Vagina (tissue), 2 donors: Measurements from ENCODE around the gene OR2L3. TPM values are rescaled to one million over a fixed set of nuclear protein-coding genes. Genes with fewer than 3 reads are reported as not detected.

ENCODE experiments used
- DNase-seq, 2 donors: peaks; one replicate each; pipeline ENCODE4 v3.0.0-alpha.2; 2017; ENCODE audit errors: extremely low spot score in 2 of 2
- H3K27ac ChIP-seq: fragments of 200-600 bp; sonication (generic); one replicate; pipeline ENCODE4 v1.5.1; 2019
- H3K27me3 ChIP-seq: fragments of 200-600 bp; sonication (generic); one replicate; pipeline ENCODE4 v1.5.1; 2019
- H3K36me3 ChIP-seq, 2 donors: fragments of 200-600 bp; sonication (generic); one replicate each; pipeline ENCODE4 v1.5.1; 2017 to 2019
- H3K4me1 ChIP-seq: fragments of 200-600 bp; sonication (generic); one replicate; pipeline ENCODE4 v1.5.1; 2019
- H3K4me3 ChIP-seq, 2 donors: fragments of 200-600 bp; sonication (generic); 1 replicate in 1 of 2; 2 replicates in 1 of 2; pipeline ENCODE4 v1.5.1; 2016 to 2019
- H3K9me3 ChIP-seq: fragments of 200-600 bp; sonication (generic); one replicate; pipeline ENCODE4 v1.5.1; 2019
- POLR2A ChIP-seq, 2 donors: fragments of 450-650 bp; IDR thresholded peaks; one replicate each; pipeline ENCODE4 v1.6.1; 2017; ENCODE audit warnings: antibody characterized with exemption in 2 of 2, mild to moderate bottlenecking in 2 of 2, moderate library complexity in 2 of 2
- POLR2AphosphoS5 ChIP-seq, 2 donors: sonication (generic); formaldehyde crosslinking; IDR thresholded peaks; one replicate each; pipeline ENCODE4 v1.9.0; 2017; ENCODE audit warnings: antibody characterized with exemption in 2 of 2, mild to moderate bottlenecking in 2 of 2, low read depth in 1 of 2; ENCODE audit not compliant: insufficient read depth in 1 of 2
- intact Hi-C: fragments of 100-400 bp; cut with DNase I; formaldehyde crosslinking; loops from one replicate; pipeline ENCODE4 v1.15.1; 2023
- total RNA-seq: library from RNA; depleted of rRNA; stranded (reverse); fragments of >200 nt; gene quantifications from one replicate; pipeline ENCODE4 v1.2.3, GENCODE V29; 2016
- TF ChIP-seq, protein P1 (sequence below), 3 experiments: fragments of 450-650 bp in 2 of 3; fragments of 200-600 bp in 1 of 3; sonication (generic) in 1 of 3; IDR thresholded peaks; one replicate each; pipeline ENCODE4 v1.5.1; 2017 to 2019; ENCODE audit warnings: antibody characterized with exemption in 3 of 3, mild to moderate bottlenecking in 2 of 3, moderate library complexity in 2 of 3

Gene OR2L3
- total RNA-seq, 1 donor from 2014 or later = not detected

DNA sequence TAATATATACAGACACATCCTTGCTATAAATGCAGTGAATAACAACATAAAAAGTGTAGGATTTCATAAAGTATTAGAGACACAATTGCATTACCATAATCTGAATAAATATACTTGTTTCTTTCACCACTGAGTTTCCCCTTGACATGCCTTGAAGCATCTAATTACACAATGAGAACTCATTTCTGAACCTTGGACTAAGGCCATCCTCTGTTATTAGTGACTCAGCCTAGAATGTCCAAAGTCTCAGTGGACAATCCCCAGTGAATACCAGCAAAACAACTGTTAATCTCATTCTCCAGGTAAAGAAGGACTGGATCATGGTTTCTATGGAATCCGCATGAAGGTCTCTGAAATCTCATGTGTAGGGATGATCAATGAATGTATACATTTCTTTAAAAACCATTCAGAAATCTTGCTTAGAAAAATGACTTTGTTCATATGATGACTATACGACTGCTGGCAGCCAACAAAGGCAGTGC, 33.4 kb upstream of the OR2L3 start, which contains the start of gene OR2L5:
Gene OR2L5, plus strand, starts transcription at position 432 of the 482 bp plus-strand sequence. CDS start 8,288 bp downstream, outside the sequence.
- DNase-seq = no peak
- H3K4me3 ChIP-seq = no peak within 1 kb of the TSS
- no peaks in the 10 kb centered on the region for H3K9me3 ChIP-seq
- intact Hi-C loops = no loop called here
- no peaks in the 10 kb centered on the region for H3K27me3 ChIP-seq
- no peaks in the 10 kb centered on the region for H3K36me3 ChIP-seq
- TF ChIP-seq, protein P1, sequence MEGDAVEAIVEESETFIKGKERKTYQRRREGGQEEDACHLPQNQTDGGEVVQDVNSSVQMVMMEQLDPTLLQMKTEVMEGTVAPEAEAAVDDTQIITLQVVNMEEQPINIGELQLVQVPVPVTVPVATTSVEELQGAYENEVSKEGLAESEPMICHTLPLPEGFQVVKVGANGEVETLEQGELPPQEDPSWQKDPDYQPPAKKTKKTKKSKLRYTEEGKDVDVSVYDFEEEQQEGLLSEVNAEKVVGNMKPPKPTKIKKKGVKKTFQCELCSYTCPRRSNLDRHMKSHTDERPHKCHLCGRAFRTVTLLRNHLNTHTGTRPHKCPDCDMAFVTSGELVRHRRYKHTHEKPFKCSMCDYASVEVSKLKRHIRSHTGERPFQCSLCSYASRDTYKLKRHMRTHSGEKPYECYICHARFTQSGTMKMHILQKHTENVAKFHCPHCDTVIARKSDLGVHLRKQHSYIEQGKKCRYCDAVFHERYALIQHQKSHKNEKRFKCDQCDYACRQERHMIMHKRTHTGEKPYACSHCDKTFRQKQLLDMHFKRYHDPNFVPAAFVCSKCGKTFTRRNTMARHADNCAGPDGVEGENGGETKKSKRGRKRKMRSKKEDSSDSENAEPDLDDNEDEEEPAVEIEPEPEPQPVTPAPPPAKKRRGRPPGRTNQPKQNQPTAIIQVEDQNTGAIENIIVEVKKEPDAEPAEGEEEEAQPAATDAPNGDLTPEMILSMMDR (IDR thresholded peaks at IDR 0.05) = no peak
- TF ChIP-seq POLR2AphosphoS5 (IDR thresholded peaks at IDR 0.05; ENCODE audit: insufficient read depth in 1 of 2, low read depth in 1 of 2) = no peak
- H3K4me1 ChIP-seq = no peaks in the 10 kb centered on the region
- no peak within 1 kb of the TSS for H3K27ac ChIP-seq

DNA sequence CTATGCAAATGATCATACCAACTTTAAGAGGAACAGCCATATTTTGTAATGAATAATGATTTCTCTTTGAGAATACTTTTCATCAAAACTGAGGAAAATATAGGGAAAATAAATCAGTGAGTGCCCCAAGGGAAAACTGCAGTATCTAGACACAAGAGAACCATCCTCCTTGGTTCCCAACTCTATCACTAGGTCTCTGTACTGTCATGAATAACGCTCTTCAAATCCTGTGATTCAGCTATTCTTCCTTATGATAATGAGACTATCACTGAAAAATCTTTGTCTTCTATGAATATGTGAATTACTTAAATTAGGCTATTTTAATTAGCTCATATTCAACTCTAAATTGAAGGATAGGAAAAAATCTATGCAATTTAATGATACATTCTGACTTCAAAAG, 30.8 kb upstream of the OR2L3 start:
- Histone ChIP-seq H3K27ac (no peak overlapping the region), H3K4me1 (no peaks in the 10 kb centered on the region), H3K36me3 (no peaks in the 10 kb centered on the region), H3K27me3 (no peaks in the 10 kb centered on the region), H3K4me3 (no peak overlapping the region), H3K9me3 (no peaks in the 10 kb centered on the region)
- no peak for DNase-seq
- TF ChIP-seq POLR2AphosphoS5 (IDR thresholded peaks at IDR 0.05; ENCODE audit: insufficient read depth in 1 of 2, low read depth in 1 of 2) (no peak), POLR2A (IDR thresholded peaks at IDR 0.05) (no peak)
- TF ChIP-seq, protein P1 (IDR thresholded peaks at IDR 0.05) = no peak
- intact Hi-C loops = no loop called here

DNA sequence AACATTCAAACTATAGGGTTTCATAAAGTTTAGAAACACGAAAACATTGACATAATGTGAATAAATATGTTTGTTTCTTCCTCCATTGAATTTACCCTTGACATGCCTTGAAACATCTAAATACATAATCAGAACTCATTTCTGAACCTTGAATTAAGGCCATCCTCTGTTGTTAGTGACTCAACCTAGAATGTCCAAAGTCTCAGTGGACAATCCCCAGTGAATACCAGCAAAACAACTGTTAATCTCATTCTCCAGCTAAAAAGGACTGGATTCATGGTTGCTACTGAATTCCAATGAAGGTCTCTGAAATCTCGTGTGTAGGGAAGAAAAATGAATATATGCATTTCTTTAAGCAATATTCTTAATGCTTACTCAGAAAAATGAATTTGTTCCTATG, 16.9 kb upstream of the OR2L3 start, which contains the start of gene OR2L2:
Gene OR2L2, plus strand, starts transcription at position 301 of the 400 bp plus-strand sequence. CDS start 8,198 bp downstream, outside the sequence.
- H3K27ac ChIP-seq = no peak within 1 kb of the TSS
- TF ChIP-seq, protein P1 (IDR thresholded peaks at IDR 0.05) = no peak
- TF ChIP-seq POLR2AphosphoS5 (IDR thresholded peaks at IDR 0.05; ENCODE audit: insufficient read depth in 1 of 2, low read depth in 1 of 2) (no peak), POLR2A (IDR thresholded peaks at IDR 0.05) (no peak)
- no peaks in the 10 kb centered on the region for H3K27me3 ChIP-seq
- DNase-seq = no peak
- H3K4me3 ChIP-seq = no peak within 1 kb of the TSS
- H3K4me1 ChIP-seq = no peaks in the 10 kb centered on the region
- no peaks in the 10 kb centered on the region for H3K9me3 ChIP-seq
- intact Hi-C loops = no loop called here
- no peaks in the 10 kb centered on the region for H3K36me3 ChIP-seq

DNA sequence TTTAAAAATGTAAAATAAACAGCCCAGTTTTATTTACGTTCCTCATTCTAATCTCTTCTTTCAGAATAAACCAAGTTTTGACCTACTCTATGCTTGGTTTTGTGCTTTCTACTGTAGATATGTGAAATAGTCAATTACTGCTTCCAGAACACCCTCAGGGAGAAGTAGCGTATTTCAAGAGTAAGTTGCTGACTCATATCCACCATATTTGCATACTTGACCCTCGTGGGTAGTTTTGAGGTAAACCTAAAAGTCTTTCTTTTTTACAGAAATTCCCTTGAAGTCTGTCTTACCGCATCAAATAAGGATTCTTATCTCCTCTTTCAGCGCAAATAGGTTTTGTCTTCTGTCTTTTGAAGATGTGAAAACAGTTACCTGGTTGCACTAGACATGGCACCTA, 1.4 kb upstream of the OR2L3 start:
- intact Hi-C loops = no loop called here
- no peak for TF ChIP-seq POLR2A (IDR thresholded peaks at IDR 0.05)
- TF ChIP-seq, protein P1 (IDR thresholded peaks at IDR 0.05) = no peak

DNA sequence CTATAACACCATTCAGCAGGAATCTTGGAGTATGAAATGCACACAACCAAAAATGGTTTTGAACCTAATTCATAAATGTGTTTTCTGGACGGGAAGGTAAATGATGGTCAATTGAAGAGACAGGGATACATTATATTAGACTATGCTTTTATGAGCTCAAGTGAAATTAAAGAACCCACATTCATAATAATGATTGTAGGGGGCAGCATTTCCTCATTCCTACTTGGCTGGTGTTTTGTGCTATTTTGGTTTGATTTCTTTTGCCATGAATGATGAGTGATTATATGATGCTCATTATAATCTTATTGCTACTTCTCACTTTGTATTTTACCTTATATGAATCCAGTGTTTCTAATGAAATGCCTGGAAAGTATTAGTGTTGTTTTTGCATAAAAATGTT, 372 bp downstream of the OR2L3 start:
- intact Hi-C loops = no loop called here
- Histone ChIP-seq H3K4me3 (no peak overlapping the region), H3K36me3 (no peaks in the 10 kb centered on the region), H3K9me3 (no peaks in the 10 kb centered on the region), H3K27ac (no peak overlapping the region), H3K4me1 (no peaks in the 10 kb centered on the region), H3K27me3 (no peaks in the 10 kb centered on the region)
- no peak for DNase-seq
- TF ChIP-seq, protein P1 (IDR thresholded peaks at IDR 0.05) = no peak
- TF ChIP-seq POLR2A (IDR thresholded peaks at IDR 0.05) = no peak
- TF ChIP-seq POLR2AphosphoS5 (IDR thresholded peaks at IDR 0.05; ENCODE audit: insufficient read depth in 1 of 2, low read depth in 1 of 2) = no peak

More for the DNA sequence above, 1.4 kb upstream of the OR2L3 start:
- no peak overlapping the region for H3K27ac ChIP-seq
- no peaks in the 10 kb centered on the region for H3K4me1 ChIP-seq
- no peaks in the 10 kb centered on the region for H3K36me3 ChIP-seq
- H3K4me3 ChIP-seq = no peak overlapping the region
- no peak for DNase-seq
- no peaks in the 10 kb centered on the region for H3K9me3 ChIP-seq
- no peaks in the 10 kb centered on the region for H3K27me3 ChIP-seq
